ENCODE data around the gene CDR2. TPM values are rescaled to one million over a fixed set of nuclear protein-coding genes. Genes with fewer than 3 reads are reported as not detected.

The CDR2 gene
- total and polyA plus RNA-seq, 9 donors: 12.7 to 30.3 (median 22.9) TPM

DNA sequence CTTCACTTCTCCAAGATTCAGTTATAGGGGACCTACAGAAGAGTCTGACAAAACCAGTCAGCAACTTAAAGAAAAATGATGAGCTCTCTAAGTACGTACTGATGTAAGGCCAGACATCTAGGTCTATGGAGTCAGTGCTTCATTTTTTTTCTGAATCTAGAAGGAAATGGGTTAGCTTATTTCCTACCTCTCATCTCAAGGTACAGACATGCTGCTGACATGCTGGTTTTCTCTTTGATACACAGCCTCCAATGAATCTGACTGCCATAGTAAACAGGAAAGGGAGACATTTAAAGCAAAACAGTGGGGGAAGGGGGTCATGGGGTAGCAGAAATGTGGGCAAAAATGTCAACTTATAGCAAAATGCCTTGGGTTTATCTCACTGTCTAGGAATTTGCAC lies 16.4 kb downstream of the CDR2 start:
- peaks cover 6% of the 10 kb centered on the region for H3K4me1 ChIP-seq (ENCODE audit: insufficient read depth)
- no peaks in the 10 kb centered on the region for H3K9me3 ChIP-seq
- H3K4me3 ChIP-seq: no peak overlapping the region
- WGBS, 3 donors: 91 to 98% (median 92%) methylated on average over 1 of the region's 1 CpG
- TF ChIP-seq, protein P1, sequence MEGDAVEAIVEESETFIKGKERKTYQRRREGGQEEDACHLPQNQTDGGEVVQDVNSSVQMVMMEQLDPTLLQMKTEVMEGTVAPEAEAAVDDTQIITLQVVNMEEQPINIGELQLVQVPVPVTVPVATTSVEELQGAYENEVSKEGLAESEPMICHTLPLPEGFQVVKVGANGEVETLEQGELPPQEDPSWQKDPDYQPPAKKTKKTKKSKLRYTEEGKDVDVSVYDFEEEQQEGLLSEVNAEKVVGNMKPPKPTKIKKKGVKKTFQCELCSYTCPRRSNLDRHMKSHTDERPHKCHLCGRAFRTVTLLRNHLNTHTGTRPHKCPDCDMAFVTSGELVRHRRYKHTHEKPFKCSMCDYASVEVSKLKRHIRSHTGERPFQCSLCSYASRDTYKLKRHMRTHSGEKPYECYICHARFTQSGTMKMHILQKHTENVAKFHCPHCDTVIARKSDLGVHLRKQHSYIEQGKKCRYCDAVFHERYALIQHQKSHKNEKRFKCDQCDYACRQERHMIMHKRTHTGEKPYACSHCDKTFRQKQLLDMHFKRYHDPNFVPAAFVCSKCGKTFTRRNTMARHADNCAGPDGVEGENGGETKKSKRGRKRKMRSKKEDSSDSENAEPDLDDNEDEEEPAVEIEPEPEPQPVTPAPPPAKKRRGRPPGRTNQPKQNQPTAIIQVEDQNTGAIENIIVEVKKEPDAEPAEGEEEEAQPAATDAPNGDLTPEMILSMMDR (IDR thresholded peaks at IDR 0.05): no peak
- TF ChIP-seq POLR2A (IDR thresholded peaks at IDR 0.05) (no peak), EP300 (IDR thresholded peaks at IDR 0.05) (no peak)
- intact Hi-C loops (cut with DNase I): no loop called here
- no peak for DNase-seq
- H3K27ac ChIP-seq: no peak overlapping the region
- H3K36me3 ChIP-seq: no peaks in the 10 kb centered on the region
- no peaks in the 10 kb centered on the region for H3K27me3 ChIP-seq

GRCh38 chr16:22357635-22357971 lies 16.8 kb downstream of the CDR2 start:
- whole genome bisulfite sequencing, 3 donors: 48 to 72% (median 59%) methylated on average over 1 of the region's 1 CpG
- Histone ChIP-seq H3K4me1 (ENCODE audit: insufficient read depth) (peaks cover 6% of the 10 kb centered on the region), H3K27me3 (no peaks in the 10 kb centered on the region), H3K36me3 (no peaks in the 10 kb centered on the region), H3K27ac (no peak overlapping the region), H3K4me3 (no peak overlapping the region), H3K9me3 (no peaks in the 10 kb centered on the region)
- intact Hi-C loops (cut with DNase I): no loop called here
- TF ChIP-seq POLR2A (IDR thresholded peaks at IDR 0.05) (no peak), EP300 (IDR thresholded peaks at IDR 0.05) (no peak)
- TF ChIP-seq, protein P1 (IDR thresholded peaks at IDR 0.05): no peak
- no peak for DNase-seq

DNA sequence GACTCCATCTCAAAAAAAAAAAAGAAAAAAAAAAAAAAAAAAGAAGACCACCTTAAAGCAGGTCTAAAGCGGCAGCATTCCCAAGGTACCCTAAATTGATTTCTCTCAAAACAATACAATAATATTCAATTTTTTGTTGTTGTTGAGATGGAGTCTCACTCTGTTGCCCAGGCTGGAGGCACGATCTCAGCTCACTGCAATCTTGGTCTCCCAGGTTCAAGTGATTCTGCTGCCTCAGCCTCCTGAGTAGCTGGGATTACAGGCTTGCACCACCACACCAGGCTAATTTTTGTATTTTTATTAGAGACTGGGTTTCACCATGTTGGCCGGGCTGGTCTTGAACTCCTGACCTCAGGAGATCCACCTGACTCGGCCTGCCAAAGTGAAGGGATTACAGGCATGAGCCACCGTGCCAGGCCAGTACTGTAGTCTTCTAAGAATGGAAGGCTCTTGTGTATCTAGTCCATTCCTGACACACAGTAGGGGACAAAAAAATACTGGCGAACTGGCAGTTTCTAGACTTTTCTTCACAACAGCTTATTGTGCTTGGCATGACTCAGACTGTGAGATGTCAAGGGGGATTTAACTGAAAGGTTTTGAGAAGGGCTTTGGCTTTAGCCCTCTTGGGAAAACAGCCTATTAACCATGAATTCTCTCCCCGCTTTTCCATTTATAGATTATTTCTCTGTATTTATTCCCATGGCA lies 17.3 kb downstream of the CDR2 start:
- DNase-seq: no peak
- Histone ChIP-seq H3K27me3 (no peaks in the 10 kb centered on the region), H3K36me3 (no peaks in the 10 kb centered on the region), H3K27ac (no peak overlapping the region), H3K4me1 (ENCODE audit: insufficient read depth) (peaks cover 6% of the 10 kb centered on the region), H3K9me3 (no peaks in the 10 kb centered on the region), H3K4me3 (no peak overlapping the region)
- TF ChIP-seq, protein P1 (IDR thresholded peaks at IDR 0.05): no peak
- TF ChIP-seq POLR2A (IDR thresholded peaks at IDR 0.05): no peak
- TF ChIP-seq EP300 (IDR thresholded peaks at IDR 0.05): no peak
- 90 to 93% (median 90%) methylated on average over 7 of the region's 7 CpGs for WGBS, 3 donors
- intact Hi-C loops (cut with DNase I): no loop called here

GRCh38 chr16:22355487-22355908 lies 18.9 kb downstream of the CDR2 start:
- H3K4me3 ChIP-seq: no peak overlapping the region
- TF ChIP-seq EP300 (IDR thresholded peaks at IDR 0.05) (no peak), POLR2A (IDR thresholded peaks at IDR 0.05) (no peak)
- TF ChIP-seq, protein P1 (IDR thresholded peaks at IDR 0.05): no peak
- peaks cover 6% of the 10 kb centered on the region for H3K4me1 ChIP-seq (ENCODE audit: insufficient read depth)
- H3K27me3 ChIP-seq: no peaks in the 10 kb centered on the region
- intact Hi-C loops (cut with DNase I): no loop called here
- no peaks in the 10 kb centered on the region for H3K9me3 ChIP-seq
- no peak for DNase-seq
- H3K36me3 ChIP-seq: no peaks in the 10 kb centered on the region
- no peak overlapping the region for H3K27ac ChIP-seq

Measured in ovary (tissue), 9 donors.